AG20443 (cell line): Measurements from ENCODE around the gene MED16.

ENCODE experiments used
- DNase-seq: peaks from one replicate; pipeline ENCODE4 v3.0.0; 2012; ENCODE audit warnings: low spot score, mixed read lengths

The MED16 gene

GRCh38 chr19:927780-928401 is 34.9 kb upstream of the MED16 start:
- no peak for DNase-seq

- no peak for DNase-seq
Measured at GRCh38 chr19:927351-927779, 34.4 kb upstream of the MED16 start.

- DNase-seq, result peak; percentile 61
Measured at GRCh38 chr19:926589-927350, 33.8 kb upstream of the MED16 start.

- DNase-seq, result no peak
Measured at GRCh38 chr19:926323-926588, 33.3 kb upstream of the MED16 start.

- peak; percentile 92 for DNase-seq
Measured at GRCh38 chr19:925526-926322, 32.7 kb upstream of the MED16 start, which contains the start of gene ARID3A. Gene ARID3A (plus strand): TSS chr19:926035. CDS start chr19:929529, 3,494 bp downstream.

GRCh38 chr19:925087-925525 is 32.1 kb upstream of the MED16 start:
- DNase-seq, result no peak

- no peak for DNase-seq
Measured at GRCh38 chr19:924553-925086, 31.6 kb upstream of the MED16 start.

- DNase-seq, result no peak
Measured at GRCh38 chr19:920051-920864, 27.3 kb upstream of the MED16 start.

GRCh38 chr19:919199-920050 is 26.4 kb upstream of the MED16 start:
- DNase-seq, result no peak

- DNase-seq, result no peak
Measured at GRCh38 chr19:918481-919198, 25.7 kb upstream of the MED16 start.

GRCh38 chr19:918152-918437 is 25.1 kb upstream of the MED16 start:
- no peak for DNase-seq

GRCh38 chr19:917323-918151 is 24.6 kb upstream of the MED16 start, which contains the start of gene KISS1R:
Gene KISS1R (plus strand): TSS chr19:917333. CDS start chr19:917503, 170 bp downstream.
- no peak for DNase-seq

GRCh38 chr19:916645-917322 is 23.8 kb upstream of the MED16 start:
- DNase-seq, result no peak

- peak; percentile 97 for DNase-seq
Measured at GRCh38 chr19:913080-913748, 20.2 kb upstream of the MED16 start, which contains the start of gene R3HDM4. Gene R3HDM4 (minus strand): TSS chr19:913219. CDS start chr19:913157, 62 bp downstream.

GRCh38 chr19:912181-913079 is 19.4 kb upstream of the MED16 start:
- no peak for DNase-seq

- DNase-seq, result no peak
Measured at GRCh38 chr19:911197-912033, 18.4 kb upstream of the MED16 start.
